Measurements from ENCODE around the gene ATP2B3.

GRCh38 chrX:153578200-153578835 lies 60.9 kb downstream of the ATP2B3 start:
- TF ChIP-seq POLR2A (IDR thresholded peaks at IDR 0.05) (no peak), CTCF (IDR thresholded peaks at IDR 0.05) (no peak)
